CD14-positive monocyte (primary cell): ENCODE measurements around the gene BCAN. TPM values are rescaled to one million over a fixed set of nuclear protein-coding genes. Genes with fewer than 3 reads are reported as not detected.

Experiments used
- DNase-seq, 3 donors: peaks; one replicate each; pipeline ENCODE4 v3.0.0-alpha.2; 2011 to 2022
- H2AFZ ChIP-seq: 2 replicates; pipeline ENCODE4 v1.6.0; 2012; ENCODE audit warnings: mild to moderate bottlenecking, low read depth, low read length, inconsistent platforms; ENCODE audit not compliant: insufficient read depth, poor library complexity, severe bottlenecking
- H3K27ac ChIP-seq, 2 donors: 1 replicate in 1 of 2; 2 replicates in 1 of 2; pipeline ENCODE4 v1.5.1; 2012 to 2013; ENCODE audit warnings: low read length in 2 of 2, control low read depth in 1 of 2, inconsistent platforms in 1 of 2, low read depth in 1 of 2, mild to moderate bottlenecking in 1 of 2
- H3K27me3 ChIP-seq, 2 donors: one replicate each; pipeline versions ENCODE4 v1.6.0 to v1.6.1; 2011 to 2013; ENCODE audit warnings: low read length in 2 of 2; ENCODE audit not compliant: control insufficient read depth in 2 of 2, insufficient read depth in 2 of 2
- H3K36me3 ChIP-seq, 2 donors: replicated peaks in 1 of 2; 1 replicate in 1 of 2; 2 replicates in 1 of 2; pipeline versions ENCODE4 v1.5.1 to v1.6.1; 2012 to 2013; ENCODE audit warnings: low read length in 2 of 2, control low read depth in 1 of 2, inconsistent platforms in 1 of 2, mild to moderate bottlenecking in 1 of 2; ENCODE audit not compliant: insufficient read depth in 2 of 2, control insufficient read depth in 1 of 2
- H3K4me1 ChIP-seq, 2 donors: 1 replicate in 1 of 2; 2 replicates in 1 of 2; pipeline versions ENCODE4 v1.5.1 to v1.6.1; 2012 to 2013; ENCODE audit warnings: low read length in 2 of 2, control low read depth in 1 of 2, inconsistent platforms in 1 of 2, mild to moderate bottlenecking in 1 of 2, moderate library complexity in 1 of 2; ENCODE audit not compliant: insufficient read depth in 2 of 2, control insufficient read depth in 1 of 2
- H3K4me2 ChIP-seq: replicated peaks from 2 replicates; pipeline ENCODE3; 2012; ENCODE audit warnings: low read length, moderate library complexity, mild to moderate bottlenecking; ENCODE audit not compliant: poor library complexity, severe bottlenecking; ENCODE audit errors: extremely low read depth
- H3K4me3 ChIP-seq, 3 experiments: fragments of 200-600 bp in 1 of 3; sonication (generic) in 1 of 3; replicated peaks in 1 of 3; 1 replicate in 2 of 3; 2 replicates in 1 of 3; pipeline ENCODE4 v1.5.1; 2011 to 2013; ENCODE audit warnings: low read length in 3 of 3, mild to moderate bottlenecking in 3 of 3, control low read depth in 2 of 3, low read depth in 2 of 3, inconsistent platforms in 1 of 3, moderate library complexity in 1 of 3
- H3K79me2 ChIP-seq: 2 replicates; pipeline ENCODE4 v1.6.0; 2012; ENCODE audit warnings: mild to moderate bottlenecking, control low read depth, inconsistent platforms, low read length, moderate library complexity; ENCODE audit not compliant: insufficient read depth
- H3K9ac ChIP-seq: 2 replicates; pipeline ENCODE4 v1.6.0; 2017; ENCODE audit warnings: low read length, mild to moderate bottlenecking; ENCODE audit not compliant: insufficient read depth, poor library complexity, severe bottlenecking
- H3K9me3 ChIP-seq, 2 donors: replicated peaks in 1 of 2; 1 replicate in 1 of 2; 2 replicates in 1 of 2; pipeline versions ENCODE4 v1.5.1 to v1.6.1; 2012 to 2013; ENCODE audit warnings: low read length in 2 of 2, control low read depth in 1 of 2; ENCODE audit not compliant: control insufficient read depth in 1 of 2, insufficient read depth in 1 of 2
- H4K20me1 ChIP-seq: 2 replicates; pipeline ENCODE4 v1.6.0; 2012; ENCODE audit warnings: mild to moderate bottlenecking, low read length, control low read depth, moderate library complexity; ENCODE audit not compliant: insufficient read depth
- H3K27ac Mint-ChIP-seq, 7 donors: one replicate each; pipeline ENCODE4 v1.8.0; 2020; ENCODE audit warnings: mild to moderate bottlenecking in 7 of 7, mixed read lengths in 7 of 7, moderate library complexity in 6 of 7, inconsistent platforms in 2 of 7
- H3K27me3 Mint-ChIP-seq, 3 donors: one replicate each; pipeline ENCODE4 v1.8.0; 2021 to 2022; ENCODE audit warnings: low read depth in 3 of 3, mild to moderate bottlenecking in 3 of 3, mixed read lengths in 3 of 3, moderate library complexity in 3 of 3, inconsistent platforms in 1 of 3
- H3K36me3 Mint-ChIP-seq, 2 donors: one replicate each; pipeline ENCODE4 v1.8.0; 2020; ENCODE audit warnings: mixed read lengths in 2 of 2, inconsistent platforms in 1 of 2, mild to moderate bottlenecking in 1 of 2
- H3K4me1 Mint-ChIP-seq: one replicate; pipeline ENCODE4 v1.8.0; 2020; ENCODE audit warnings: mild to moderate bottlenecking, mixed read lengths
- H3K4me3 Mint-ChIP-seq, 2 donors: one replicate each; pipeline ENCODE4 v1.8.0; 2020; ENCODE audit warnings: mild to moderate bottlenecking in 2 of 2, mixed read lengths in 2 of 2, moderate library complexity in 1 of 2
- H3K9me3 Mint-ChIP-seq, 7 donors: one replicate each; pipeline ENCODE4 v1.8.0; 2020 to 2022; ENCODE audit warnings: mixed read lengths in 7 of 7, mild to moderate bottlenecking in 6 of 7, moderate library complexity in 6 of 7, inconsistent platforms in 2 of 7
- WGBS: methylation state at CpG from one replicate; pipeline ENCODE4 v1.1.5; 2013; ENCODE audit warnings: missing lambda C conversion rate; ENCODE audit not compliant: insufficient coverage; 5-methylcytosine and 5-hydroxymethylcytosine counted together
- intact Hi-C, 2 donors: fragments of 100-400 bp; cut with micrococcal nuclease; formaldehyde crosslinking; loops; one replicate each; pipeline versions ENCODE4 v1.15.0 to v1.15.1; 2023
- polyA plus RNA-seq, 3 donors: library from polyadenylated mRNA; depleted of rRNA in 1 of 3; unstranded in 2 of 3; stranded (reverse) in 1 of 3; fragments of 300-500 nt in 2 of 3; fragments of >200 nt in 1 of 3; fragmentation: Illumina TruSeq in 2 of 3; gene quantifications; 1 replicate in 2 of 3; 2 replicates in 1 of 3; pipeline ENCODE4 v1.2.3, GENCODE V29; 2012 to 2021
- TF ChIP-seq, protein P1 (sequence below): fragments of 200-600 bp; IDR thresholded peaks from one replicate; pipeline ENCODE4 v1.8.0; 2022; ENCODE audit warnings: antibody characterized with exemption, mild to moderate bottlenecking

Gene BCAN
- polyA plus RNA-seq, 3 donors = not detected

DNA sequence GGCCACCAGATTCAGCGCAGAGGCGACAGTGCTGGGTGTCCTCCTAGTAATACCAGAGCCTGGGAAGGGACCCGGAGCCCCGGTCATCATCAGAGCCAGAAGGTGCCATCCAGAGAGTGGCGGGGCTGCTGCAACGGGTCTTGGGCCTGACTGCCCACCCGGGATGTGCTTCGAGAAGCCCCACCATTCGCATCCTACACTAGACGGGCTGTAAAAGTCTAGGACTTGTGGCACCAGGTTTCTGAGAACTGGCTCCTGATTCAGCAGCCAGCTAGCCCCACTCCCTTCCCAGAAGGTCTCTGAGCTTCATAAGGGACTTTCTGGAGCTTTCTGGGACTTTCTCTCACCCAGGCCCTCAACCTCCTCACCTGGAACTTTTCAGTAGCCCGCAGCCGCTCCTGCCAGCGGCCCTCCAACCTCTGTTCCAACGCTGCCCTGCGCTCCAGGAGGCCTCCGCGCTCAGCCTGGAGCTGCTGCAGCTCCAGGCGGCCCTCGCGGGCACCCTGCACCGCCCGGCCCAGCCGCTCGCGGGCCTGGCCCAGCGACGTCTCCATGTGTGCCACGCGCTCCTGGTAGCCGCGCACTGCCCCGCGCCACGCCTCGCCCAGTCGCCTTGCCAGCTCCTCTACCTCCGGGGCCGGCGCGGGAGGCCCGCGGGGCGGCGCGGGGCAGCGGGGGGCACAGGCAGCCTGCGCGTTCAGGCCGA lies 34.4 kb downstream of the BCAN start:
- Histone ChIP-seq H4K20me1 (no peaks in the 10 kb centered on the region), H3K4me3 (no peak overlapping the region), H3K36me3 (no peaks in the 10 kb centered on the region), H2AFZ (no peak overlapping the region), H3K4me2 (no peak overlapping the region), H3K4me1 (peaks cover 0 to 7% of the 10 kb centered on the region in 2 donors), H3K79me2 (no peaks in the 10 kb centered on the region), H3K9me3 (peaks cover 0 to 11% of the 10 kb centered on the region in 2 donors), H3K27ac (no peak overlapping the region), H3K9ac (no peak overlapping the region), H3K27me3 (peaks cover 38 to 88% of the 10 kb centered on the region in 2 donors)
- WGBS = 26% methylated on average over 48 of the region's 49 CpGs
- H3K4me1 Mint-ChIP-seq = peaks cover 12% of the 10 kb centered on the region
- no peak overlapping the region for H3K27ac Mint-ChIP-seq
- TF ChIP-seq, protein P1, sequence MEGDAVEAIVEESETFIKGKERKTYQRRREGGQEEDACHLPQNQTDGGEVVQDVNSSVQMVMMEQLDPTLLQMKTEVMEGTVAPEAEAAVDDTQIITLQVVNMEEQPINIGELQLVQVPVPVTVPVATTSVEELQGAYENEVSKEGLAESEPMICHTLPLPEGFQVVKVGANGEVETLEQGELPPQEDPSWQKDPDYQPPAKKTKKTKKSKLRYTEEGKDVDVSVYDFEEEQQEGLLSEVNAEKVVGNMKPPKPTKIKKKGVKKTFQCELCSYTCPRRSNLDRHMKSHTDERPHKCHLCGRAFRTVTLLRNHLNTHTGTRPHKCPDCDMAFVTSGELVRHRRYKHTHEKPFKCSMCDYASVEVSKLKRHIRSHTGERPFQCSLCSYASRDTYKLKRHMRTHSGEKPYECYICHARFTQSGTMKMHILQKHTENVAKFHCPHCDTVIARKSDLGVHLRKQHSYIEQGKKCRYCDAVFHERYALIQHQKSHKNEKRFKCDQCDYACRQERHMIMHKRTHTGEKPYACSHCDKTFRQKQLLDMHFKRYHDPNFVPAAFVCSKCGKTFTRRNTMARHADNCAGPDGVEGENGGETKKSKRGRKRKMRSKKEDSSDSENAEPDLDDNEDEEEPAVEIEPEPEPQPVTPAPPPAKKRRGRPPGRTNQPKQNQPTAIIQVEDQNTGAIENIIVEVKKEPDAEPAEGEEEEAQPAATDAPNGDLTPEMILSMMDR = no peak
- DNase-seq = no peak
- H3K36me3 Mint-ChIP-seq = peaks cover 0 to 4% of the 10 kb centered on the region in 2 donors
- H3K9me3 Mint-ChIP-seq = peaks cover 0 to 11% (median 2%) of the 10 kb centered on the region in 7 donors
- intact Hi-C loops = loop anchor here (5.0 to 10.0 kb wide), 2 partner anchors 49 to 51 kb away; no protein-coding TSS in a partner anchor
- H3K4me3 Mint-ChIP-seq = peak overlapping the region in 1 of 2 donors; percentile 67
- H3K27me3 Mint-ChIP-seq = peaks cover 65 to 91% (median 76%) of the 10 kb centered on the region in 3 donors

DNA sequence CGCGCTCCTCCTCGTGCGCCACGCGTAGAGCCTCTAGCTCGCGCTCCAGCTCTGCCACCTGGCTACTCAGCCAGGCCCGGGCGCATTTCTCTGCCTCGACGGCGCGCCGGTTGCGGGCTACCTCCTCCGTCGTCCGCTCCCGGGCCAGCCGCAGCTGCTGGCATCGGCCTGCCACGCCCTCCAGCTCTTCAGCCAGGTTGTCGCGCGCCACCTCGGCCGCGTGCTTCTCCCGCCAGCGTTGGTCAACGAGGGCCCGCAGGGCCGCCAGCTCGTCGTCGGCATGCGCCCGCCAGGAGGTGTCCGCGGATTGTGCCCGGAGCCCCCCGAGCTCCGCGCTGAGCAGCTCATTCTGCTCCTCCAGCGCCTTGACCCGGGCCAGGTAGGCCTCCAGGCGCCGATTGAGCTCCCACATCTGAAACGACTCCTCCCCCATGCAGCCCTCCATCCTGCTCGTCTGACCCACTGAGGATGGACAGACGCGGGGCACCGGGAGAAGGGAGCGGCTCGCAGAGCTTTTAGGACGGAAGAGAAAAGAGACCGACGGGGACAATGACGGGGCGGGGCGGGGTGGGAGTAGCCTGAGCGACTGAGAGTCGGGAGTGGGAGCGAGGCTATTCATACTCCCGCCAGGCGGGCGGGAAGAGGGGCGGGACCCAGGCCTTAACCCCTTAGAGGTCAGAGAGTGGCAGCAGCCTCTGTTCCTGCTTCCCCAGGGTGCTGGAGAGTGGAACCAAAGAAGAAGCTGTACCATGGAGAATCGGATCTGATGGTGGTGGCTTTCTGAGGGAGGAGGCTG lies 35.1 kb downstream of the BCAN start, which contains the start of gene NES:
Gene NES, minus strand, starts transcription at position 588 of the 796 bp plus-strand sequence. Its CDS starts 143 bp downstream, at position 445.
- WGBS = 3% methylated on average over 62 of the region's 70 CpGs
- Mint-ChIP-seq H3K4me1 (peaks cover 12% of the 10 kb centered on the region), H3K4me3 (peak within 1 kb of the TSS in 1 of 2 donors; percentile 76), H3K9me3 (peaks cover 0 to 11% (median 2%) of the 10 kb centered on the region in 7 donors), H3K36me3 (peaks cover 0 to 4% of the 10 kb centered on the region in 2 donors), H3K27ac (peak within 1 kb of the TSS in 3 of 7 donors; percentile 20 to 65 (median 42)), H3K27me3 (peaks cover 70 to 93% (median 71%) of the 10 kb centered on the region in 3 donors)
- Histone ChIP-seq H3K27me3 (peaks cover 38 to 91% of the 10 kb centered on the region in 2 donors), H3K4me3 (no peak within 1 kb of the TSS), H3K9ac (no peak within 1 kb of the TSS), H3K36me3 (no peaks in the 10 kb centered on the region), H2AFZ (no peak within 1 kb of the TSS), H4K20me1 (no peaks in the 10 kb centered on the region), H3K9me3 (peaks cover 0 to 11% of the 10 kb centered on the region in 2 donors), H3K79me2 (no peaks in the 10 kb centered on the region), H3K4me1 (peaks cover 0 to 7% of the 10 kb centered on the region in 2 donors), H3K27ac (no peak within 1 kb of the TSS), H3K4me2 (no peak within 1 kb of the TSS)
- intact Hi-C loops = loop anchor here (5.0 to 10.0 kb wide), 2 partner anchors 50 to 52 kb away; no protein-coding TSS in a partner anchor
- no peak for DNase-seq
- TF ChIP-seq, protein P1 = no peak
